HG03097 (cell line): ENCODE measurements around the gene UBAC2.
"Not testable (repeated sequence)": the region's sequence is repeated elsewhere in the genome, so short reads cannot be mapped to it uniquely, and the experiment has no call there.

Experiments used
- ATAC-seq: cut with Tn5 transposase; IDR thresholded peaks from one replicate; pipeline ENCODE4 v1.9.1; 2021; ENCODE audit not compliant: unreplicated experiment, low FRiP score

The UBAC2 gene

DNA sequence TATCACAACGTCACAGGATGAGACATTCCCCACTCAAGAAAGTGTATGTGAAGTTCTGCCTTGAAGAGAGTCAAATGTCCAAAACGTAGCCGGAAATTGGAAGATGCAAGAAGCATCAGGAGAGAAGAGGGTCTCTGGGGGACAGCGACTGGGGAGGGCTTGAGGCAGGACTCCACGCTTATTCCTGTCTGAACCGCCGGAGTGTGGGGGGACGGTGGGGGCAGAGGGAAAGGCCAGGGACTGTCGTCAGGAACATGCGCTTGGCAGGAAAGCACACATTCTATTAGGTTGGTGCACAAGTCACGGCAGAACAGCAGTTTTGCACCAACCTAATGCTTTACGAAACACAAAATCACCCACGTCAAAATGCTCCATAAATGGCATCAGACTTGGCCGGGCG, 205.3 kb downstream of the UBAC2 start:
- ATAC-seq: no peak

DNA sequence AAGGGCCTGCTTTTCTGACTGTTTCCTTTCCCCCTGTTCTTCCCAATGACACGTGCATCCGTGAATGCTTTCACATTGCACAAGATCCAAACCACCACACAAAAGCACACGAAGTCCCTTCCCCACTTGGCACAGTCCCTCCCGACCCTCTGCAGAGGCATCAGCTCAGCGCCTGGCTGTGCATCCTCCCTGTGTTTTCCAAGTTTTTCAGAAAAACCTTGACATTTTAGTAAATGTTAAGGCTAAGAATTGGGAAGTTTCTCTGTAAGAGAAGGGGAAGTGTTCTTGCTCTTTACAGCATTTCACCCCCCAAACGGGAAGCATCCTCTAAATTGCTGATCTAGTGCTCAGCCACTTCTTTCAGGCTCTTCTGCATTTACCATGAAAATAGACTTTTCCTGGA, 206.1 kb downstream of the UBAC2 start:
- no peak for ATAC-seq

DNA sequence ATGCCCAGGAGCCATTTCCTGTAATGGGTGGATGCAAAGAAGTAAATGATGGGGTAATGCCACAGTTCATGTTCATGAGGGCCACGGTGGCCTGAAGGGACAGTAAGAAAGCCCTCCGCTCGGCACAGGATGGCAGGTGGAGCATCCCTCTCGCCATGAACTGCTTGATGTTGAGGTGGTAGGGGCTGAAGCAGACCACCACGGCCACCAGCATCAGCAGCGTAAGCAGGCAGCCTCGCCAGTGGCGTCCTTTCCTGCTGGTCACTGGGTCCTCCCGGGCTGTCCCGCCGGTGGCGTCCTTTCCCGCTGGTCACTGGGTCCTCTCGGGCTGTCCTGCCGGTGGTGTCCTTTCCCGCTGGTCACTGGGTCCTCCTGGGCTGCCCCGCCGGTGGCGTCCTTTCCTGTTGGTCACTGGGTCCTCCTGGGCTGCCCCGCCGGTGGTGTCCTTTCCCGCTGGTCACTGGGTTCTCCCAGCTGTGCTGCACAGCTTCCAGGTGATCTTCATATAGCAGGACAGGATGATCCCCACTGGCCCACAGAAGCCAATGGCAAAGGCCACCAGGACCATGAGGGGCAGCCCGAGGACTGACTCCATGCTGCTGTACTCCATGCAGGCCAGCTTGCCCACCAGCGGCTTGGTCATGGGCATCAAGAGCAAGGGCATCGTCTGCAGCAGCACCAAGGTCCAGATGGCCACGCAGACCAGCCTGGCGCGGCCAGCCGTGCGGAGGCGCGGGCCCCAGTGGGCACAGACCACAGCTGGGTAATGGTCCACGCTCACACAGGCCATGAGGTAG, 207.4 kb downstream of the UBAC2 start:
- no peak for ATAC-seq

DNA sequence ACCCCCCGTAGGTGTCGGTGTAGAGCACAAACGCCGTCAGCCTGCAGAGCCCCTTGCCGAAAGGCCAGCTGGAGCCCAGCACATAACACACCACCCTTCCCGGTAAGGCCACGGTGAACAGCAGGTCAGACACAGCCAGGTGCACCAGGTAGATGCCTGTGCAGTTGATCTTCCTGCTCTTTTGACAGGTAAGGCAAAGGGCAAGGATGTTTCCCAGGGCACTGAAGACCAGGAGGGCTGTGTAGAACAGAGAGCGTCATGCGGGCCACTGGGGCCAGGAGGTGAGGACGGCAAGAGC, 208.0 kb downstream of the UBAC2 start:
- ATAC-seq: no peak

DNA sequence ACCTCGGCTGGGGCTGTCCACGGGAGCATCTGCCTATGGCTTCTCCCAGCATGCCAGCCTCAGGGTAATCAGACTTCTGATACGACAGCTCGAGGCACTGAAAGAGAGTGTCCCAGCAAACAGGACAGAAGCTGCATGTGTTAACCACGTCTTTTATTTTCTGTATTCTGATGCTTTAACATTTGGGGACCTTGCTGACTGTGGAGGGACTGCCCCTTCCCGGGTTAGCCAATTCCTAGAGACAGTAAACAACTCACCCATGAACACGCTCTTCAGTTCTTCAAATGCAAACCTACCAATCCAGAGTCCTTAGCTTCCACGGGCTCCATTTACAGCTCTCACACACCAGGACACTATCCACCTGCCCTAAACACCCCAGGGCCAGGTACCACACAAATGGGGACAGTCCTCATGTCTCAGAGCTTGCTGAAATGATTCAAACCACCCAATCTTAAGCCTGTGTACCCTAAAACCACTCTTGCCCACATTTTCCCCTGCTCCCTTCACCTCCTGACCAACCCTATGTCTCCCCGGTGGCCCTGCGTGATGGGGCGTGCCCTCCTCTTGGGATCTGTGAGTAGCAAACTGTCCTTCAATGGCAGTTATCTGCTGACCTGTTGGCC, 208.9 kb downstream of the UBAC2 start:
- ATAC-seq: not testable (repeated sequence)

DNA sequence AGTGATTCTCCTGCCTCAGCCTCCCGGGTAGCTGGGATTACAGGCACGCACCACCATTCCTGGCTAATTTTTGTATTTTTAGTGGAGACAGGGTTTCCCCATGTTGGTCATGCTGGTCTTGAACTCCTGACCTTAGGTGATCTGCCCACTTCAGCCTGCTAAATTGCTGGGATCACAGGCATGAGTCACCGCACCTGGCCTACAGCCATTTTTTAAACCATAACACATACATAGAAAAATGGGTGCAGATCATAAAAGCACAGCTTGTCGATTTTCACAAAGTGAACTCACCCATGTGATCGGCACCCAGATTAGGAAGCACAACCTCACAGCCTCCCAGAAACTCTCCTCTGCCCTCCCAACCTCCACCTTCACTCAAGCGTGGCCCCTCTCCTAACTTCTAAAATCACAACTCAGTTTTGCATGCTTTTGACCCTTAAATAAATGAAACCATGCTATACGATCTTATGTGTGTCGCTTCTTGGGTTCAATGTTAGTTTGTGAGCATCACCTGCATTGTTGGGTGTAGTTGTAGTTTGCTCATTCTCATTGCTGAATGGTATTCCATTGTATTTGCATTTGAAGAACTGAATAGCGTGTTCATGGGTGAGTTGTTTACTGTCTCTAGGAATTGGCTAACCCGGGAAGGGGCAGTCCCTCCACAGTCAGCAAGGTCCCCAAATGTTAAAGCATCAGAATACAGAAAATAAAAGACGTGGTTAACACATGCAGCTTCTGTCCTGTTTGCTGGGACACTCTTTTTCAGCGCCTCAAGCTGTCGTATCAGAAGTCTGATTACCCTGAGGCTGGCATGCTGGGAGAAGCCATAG, 210.2 kb downstream of the UBAC2 start:
- ATAC-seq: not testable (repeated sequence)

DNA sequence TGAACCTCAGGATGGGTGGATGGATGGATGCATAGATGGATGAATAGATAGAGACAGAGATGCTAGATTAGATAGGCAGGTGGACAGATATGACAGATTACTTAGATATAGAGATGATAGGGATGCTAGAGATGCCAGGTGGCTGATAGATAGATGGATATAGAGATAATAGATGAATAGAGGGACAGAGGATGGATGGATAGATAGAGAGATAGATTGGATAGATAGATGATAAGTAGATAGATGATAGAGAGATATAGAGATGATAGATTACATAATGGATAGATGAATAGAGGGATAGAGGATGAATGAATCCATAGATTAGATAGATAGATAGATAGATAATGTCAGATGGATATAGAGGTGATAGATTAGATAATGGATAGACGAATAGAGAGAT, 212.2 kb downstream of the UBAC2 start:
- ATAC-seq: no peak

DNA sequence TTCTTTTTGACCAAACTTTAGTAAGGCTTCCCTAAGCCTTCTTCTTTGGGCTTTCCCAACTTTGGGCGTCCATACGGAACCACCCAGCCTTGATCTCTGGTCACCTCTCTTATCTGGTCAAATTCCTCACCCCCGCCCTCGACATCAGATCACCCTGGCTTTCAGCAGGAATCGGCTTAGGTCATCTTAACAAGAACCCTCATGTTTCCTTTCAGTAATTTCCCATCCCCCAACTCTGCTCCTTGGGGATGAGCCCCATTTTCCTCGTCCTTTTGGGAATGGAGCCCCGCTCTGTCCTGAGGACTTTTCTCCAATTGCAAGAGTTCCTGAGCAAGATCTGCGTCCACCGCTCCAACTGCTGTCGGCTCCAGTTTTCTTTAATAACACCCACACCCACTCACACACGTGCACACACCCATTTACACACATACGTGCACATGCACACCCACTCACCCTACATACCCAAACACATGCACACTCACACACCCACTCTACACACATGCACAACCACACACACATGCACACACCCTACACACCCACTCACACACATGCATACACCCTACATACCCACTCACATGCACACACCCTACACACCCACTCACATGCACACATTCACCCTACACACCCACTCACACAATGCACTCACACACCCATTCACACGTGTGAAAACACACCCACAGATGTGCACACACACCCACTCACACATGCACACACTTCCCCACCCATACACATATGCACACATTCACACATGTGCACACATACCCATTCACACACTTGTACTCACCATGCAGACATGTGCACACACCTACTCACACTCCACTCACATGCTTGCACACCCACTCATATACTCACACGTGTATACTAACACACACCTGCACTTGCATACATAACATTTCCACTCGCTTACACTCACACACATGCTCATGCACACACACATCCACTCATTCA, 213.7 kb downstream of the UBAC2 start:
- ATAC-seq: no peak

DNA sequence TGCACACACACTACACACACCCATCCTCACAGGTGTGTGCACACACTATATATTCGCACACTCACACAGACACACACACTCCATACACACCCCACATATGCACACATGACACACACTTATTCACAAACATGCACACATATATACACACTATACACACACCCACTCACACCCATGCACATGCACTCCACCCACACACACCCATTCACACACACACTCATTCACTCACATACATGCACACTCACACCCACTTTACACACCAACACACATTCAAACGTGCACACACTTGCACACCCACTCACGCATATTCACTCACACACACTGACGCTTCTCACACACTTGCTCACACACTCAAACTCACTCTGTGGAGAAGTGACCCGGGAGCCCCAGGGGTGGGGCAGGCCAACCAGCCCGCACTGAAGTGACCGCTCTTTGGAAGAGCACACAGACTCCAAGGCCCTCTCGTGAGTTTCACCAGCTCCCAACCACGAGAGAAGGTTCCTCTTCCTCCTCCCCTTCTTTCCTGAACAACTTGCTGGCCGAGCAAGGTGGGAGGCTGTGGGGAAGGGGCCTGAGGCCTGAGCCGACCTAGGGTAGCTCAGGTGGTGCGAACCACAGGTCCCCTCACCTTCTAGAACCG, 214.5 kb downstream of the UBAC2 start:
- no peak for ATAC-seq

DNA sequence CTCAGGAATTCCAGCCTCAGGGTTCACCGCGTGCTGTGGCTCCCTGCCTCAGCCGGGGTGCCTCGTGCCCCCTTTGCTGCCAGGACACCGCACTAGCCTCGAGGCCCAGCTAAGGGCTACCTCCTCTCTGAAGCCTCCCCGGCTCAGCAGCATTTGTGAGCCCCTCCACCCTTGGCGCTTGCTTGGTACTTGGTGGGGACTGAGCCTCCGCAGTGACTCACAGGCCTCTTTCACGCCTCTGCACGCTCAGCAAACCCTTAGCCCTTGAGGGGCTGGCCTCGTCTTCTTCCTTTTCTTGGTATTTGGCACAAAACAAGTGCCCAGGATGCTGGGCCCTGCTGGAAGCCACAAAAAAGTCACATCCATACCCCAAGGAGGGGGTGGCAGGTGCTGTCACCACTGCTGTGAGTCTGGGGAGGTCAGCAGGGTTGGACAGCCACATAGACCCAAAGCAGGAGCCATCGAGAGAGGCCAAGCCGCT, 215.2 kb downstream of the UBAC2 start:
- ATAC-seq: no peak

DNA sequence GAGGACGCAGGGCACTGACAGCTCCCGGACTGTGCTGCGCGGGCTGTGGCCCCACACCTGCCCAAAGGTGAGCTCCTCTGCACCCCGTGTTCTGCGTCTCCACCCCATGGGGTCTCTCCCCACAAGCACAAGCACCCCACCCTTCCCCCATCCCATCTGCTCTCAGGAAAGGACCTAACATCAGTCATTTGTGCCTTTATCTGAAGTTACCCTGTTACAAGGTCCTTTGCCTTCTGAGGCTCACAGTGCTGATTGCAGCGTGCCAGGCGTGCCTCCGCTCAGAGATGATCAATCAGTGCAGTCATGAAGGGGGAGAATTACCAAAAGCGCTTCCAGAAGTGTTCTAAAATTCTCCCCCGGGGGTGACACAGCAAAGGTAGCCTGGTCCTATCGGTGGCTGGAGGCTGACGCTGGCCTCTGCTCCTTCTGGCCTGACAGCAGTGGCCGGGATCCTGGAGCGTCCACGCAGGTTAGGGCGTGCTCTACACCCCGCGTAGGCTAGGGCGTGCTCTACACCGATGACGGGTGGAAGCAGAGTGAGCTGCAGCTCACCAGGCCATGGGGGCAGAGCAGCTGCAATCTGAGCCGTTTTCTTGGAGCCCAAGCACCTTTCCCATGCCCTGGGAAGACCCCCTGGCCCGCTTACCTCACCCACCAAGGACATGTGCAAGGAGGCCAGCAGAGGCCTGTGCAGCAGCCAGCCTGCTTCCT, 215.9 kb downstream of the UBAC2 start:
- ATAC-seq: no peak

DNA sequence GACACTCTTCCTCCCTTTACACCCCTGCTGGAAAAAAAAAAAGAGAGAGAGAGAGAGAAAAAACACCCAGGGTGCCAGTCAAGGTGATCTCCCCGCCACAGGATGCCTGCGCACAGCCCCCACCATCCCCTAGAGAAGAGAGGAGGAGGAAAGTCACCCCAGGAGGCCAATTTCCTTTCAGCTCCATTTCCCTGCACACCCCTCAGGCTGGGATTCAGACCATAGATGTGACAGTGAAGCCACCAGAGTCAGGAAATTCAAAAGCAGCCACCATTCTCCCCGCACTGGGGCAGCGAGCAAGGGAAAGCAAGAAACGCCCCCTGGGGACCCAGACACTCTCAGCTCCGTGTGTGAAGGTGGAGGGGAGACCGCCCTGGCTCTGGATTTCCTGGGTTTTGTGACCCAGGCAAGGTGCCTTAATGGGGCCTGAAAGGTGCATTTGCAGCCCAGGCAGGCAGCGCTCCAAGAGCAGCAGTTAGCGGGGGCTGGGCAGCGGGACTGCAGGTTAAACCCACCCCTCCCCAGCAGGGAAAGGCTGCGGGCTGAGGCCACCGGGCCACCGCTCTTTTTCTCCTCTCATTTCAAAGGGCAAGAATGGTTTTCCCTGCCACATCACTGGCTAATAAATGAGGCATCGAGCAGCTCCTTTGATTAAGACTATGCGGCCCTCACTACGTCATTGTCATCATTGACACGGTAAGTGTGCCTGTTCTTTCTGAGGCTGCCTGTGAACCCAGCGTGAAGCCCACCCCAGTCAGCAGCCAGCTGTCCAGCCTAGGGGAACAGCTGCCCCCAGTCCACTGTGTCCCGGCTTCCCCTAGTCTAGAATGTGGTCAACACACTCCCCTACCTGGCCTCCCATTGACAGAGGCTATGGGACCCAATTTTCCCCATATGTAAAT, 216.8 kb downstream of the UBAC2 start:
- ATAC-seq: no peak

DNA sequence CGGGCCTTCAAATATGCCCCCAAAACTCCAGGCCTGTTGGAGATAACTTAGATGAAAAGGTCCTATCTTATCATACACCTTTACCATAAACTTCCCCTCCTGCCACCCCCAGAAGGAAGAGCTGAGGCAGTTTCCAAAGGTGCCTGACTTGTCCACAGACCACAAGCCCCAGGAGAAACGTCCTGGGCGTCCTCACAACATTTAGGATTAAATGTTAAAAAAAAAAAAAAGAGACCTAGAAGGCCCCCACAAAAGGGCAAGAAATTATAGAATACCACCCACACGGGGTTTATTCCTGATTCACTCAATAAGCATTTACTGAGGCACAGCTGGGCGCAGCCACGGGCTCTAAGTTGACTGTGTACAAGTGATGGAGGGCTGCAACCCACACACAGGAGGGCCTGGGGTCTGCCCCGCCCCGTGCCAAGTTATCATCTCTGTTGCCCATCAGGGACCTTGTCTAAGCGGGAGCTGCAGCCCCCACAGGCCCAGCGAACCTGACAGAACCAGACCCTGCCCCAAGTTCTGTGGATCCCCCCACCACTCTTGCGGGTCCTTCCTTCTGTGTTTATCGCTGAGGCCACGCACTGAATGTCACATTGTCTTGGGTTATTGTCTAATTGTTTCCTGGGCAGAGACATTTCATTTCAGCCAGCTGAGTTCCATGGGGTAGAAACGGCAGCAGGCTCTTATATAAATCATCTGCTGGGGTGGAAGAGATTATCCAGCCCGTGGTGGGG, 217.6 kb downstream of the UBAC2 start:
- no peak for ATAC-seq

DNA sequence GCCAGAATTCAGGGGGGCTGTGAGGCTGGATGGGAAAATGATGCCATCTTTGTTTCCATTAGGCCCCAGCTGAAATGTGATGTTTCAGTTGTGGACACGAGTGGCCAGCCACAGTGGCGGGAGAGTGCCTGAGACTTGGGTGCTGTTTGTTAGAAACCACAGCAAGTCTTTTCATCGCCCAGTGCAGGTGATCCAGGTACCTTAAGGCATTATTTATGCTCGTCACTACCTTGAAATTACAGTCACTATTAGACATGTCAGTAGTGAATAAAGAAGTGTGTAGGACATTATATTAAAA, 218.1 kb downstream of the UBAC2 start:
- no peak for ATAC-seq

DNA sequence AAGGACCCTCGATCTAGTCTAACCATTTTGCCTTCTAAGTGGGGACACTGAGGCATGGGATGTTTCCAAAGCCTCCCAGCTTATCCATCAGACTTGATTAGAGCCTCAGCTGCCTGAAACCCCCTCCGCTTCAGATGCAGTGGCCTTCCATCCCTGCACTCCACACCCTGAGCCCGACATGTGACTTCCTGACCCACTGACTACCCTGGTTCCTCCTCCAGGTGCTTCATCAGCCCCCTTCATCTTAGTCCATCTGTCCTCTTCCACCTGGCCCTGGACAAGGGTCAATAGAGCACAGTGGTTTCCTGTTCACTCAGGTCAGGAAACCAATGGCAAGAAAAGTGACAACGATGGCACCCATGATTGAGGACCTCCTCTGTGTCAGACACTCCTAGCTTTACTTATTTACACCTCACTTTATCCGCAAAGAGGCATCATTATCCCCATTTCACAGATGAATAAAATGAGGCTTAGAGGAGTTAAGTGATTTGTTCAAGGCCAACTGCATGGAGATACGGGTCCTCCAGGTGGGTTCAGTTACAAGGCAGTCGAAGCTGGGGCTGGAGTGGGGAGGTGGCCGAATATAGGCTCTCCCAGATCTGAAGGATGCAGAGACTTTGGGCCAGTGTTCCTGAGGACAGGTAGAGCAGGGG, 219.1 kb downstream of the UBAC2 start:
- no peak for ATAC-seq

DNA sequence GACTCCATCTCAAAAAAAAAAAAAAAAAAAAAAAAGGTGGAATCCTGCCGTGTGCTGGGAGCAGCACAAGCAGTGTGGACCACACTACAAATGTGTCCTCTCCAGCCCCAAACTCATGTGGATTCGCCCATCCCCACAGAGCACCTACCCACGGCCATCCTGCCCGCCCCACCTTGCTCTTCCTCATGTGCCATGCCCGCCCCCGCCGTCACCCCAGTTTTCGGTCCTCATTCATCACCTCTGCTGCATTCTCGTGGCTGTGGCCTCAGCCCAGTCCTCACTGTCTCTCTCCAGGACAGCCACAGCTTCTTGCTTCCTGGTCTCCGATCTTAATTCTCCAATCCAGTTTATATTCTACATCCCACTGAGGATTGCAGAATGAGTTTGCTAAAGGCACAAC, 220.6 kb downstream of the UBAC2 start:
- no peak for ATAC-seq
